Measurements from ENCODE around the gene NTRK2.

Gene NTRK2

GRCh38 chr9:84742261-84742660 lies 72.7 kb downstream of the NTRK2 start:
- Histone ChIP-seq H3K36me3 (ENCODE audit: insufficient read depth, low read length) (no peaks in the 10 kb centered on the region), H3K4me2 (ENCODE audit: low read length) (no peak overlapping the region), H3K9me3 (replicated peaks; ENCODE audit: low read length) (no peaks in the 10 kb centered on the region), H3K9ac (ENCODE audit: low read depth, low read length) (no peak overlapping the region), H3K4me1 (ENCODE audit: control insufficient read depth, insufficient read depth, low read length) (no peaks in the 10 kb centered on the region), H3K4me3 (ENCODE audit: low read length) (no peak overlapping the region), H3K27me3 (ENCODE audit: control insufficient read depth, insufficient read depth, low read length) (no peaks in the 10 kb centered on the region)

- no peaks in the 10 kb centered on the region for H3K4me1 ChIP-seq (ENCODE audit: control insufficient read depth, insufficient read depth, low read length)
- no peak overlapping the region for H3K4me3 ChIP-seq (ENCODE audit: low read length)
- no peaks in the 10 kb centered on the region for H3K27me3 ChIP-seq (ENCODE audit: control insufficient read depth, insufficient read depth, low read length)
- H3K9ac ChIP-seq (ENCODE audit: low read depth, low read length), result no peak overlapping the region
- H3K4me2 ChIP-seq (ENCODE audit: low read length), result no peak overlapping the region
- no peaks in the 10 kb centered on the region for H3K36me3 ChIP-seq (ENCODE audit: insufficient read depth, low read length)
- H3K9me3 ChIP-seq (replicated peaks; ENCODE audit: low read length), result no peaks in the 10 kb centered on the region
These were observed 74.7 kb downstream of the NTRK2 start for GRCh38 chr9:84744195-84744594.

- no peaks in the 10 kb centered on the region for H3K27me3 ChIP-seq (ENCODE audit: control insufficient read depth, insufficient read depth, low read length)
- H3K9me3 ChIP-seq (replicated peaks; ENCODE audit: low read length), result no peaks in the 10 kb centered on the region
- no peak overlapping the region for H3K4me2 ChIP-seq (ENCODE audit: low read length)
- H3K4me1 ChIP-seq (ENCODE audit: control insufficient read depth, insufficient read depth, low read length), result no peaks in the 10 kb centered on the region
- H3K4me3 ChIP-seq (ENCODE audit: low read length), result no peak overlapping the region
- H3K9ac ChIP-seq (ENCODE audit: low read depth, low read length), result no peak overlapping the region
- no peaks in the 10 kb centered on the region for H3K36me3 ChIP-seq (ENCODE audit: insufficient read depth, low read length)
These were observed 75.2 kb downstream of the NTRK2 start for GRCh38 chr9:84744726-84745125.

GRCh38 chr9:84748112-84748511 lies 78.6 kb downstream of the NTRK2 start:
- no peak overlapping the region for H3K4me3 ChIP-seq (ENCODE audit: low read length)
- no peaks in the 10 kb centered on the region for H3K4me1 ChIP-seq (ENCODE audit: control insufficient read depth, insufficient read depth, low read length)
- no peaks in the 10 kb centered on the region for H3K27me3 ChIP-seq (ENCODE audit: control insufficient read depth, insufficient read depth, low read length)
- H3K36me3 ChIP-seq (ENCODE audit: insufficient read depth, low read length), result no peaks in the 10 kb centered on the region
- H3K9me3 ChIP-seq (replicated peaks; ENCODE audit: low read length), result no peaks in the 10 kb centered on the region
- no peak overlapping the region for H3K4me2 ChIP-seq (ENCODE audit: low read length)
- H3K9ac ChIP-seq (ENCODE audit: low read depth, low read length), result no peak overlapping the region

GRCh38 chr9:84750152-84750865 lies 80.8 kb downstream of the NTRK2 start:
- Histone ChIP-seq H3K9ac (ENCODE audit: low read depth, low read length) (no peak overlapping the region), H3K9me3 (replicated peaks; ENCODE audit: low read length) (no peaks in the 10 kb centered on the region), H3K4me3 (ENCODE audit: low read length) (no peak overlapping the region), H3K36me3 (ENCODE audit: insufficient read depth, low read length) (no peaks in the 10 kb centered on the region), H3K27me3 (ENCODE audit: control insufficient read depth, insufficient read depth, low read length) (no peaks in the 10 kb centered on the region), H3K4me2 (ENCODE audit: low read length) (no peak overlapping the region), H3K4me1 (ENCODE audit: control insufficient read depth, insufficient read depth, low read length) (no peaks in the 10 kb centered on the region)

- Histone ChIP-seq H3K36me3 (ENCODE audit: insufficient read depth, low read length) (no peaks in the 10 kb centered on the region), H3K9ac (ENCODE audit: low read depth, low read length) (no peak overlapping the region), H3K4me1 (ENCODE audit: control insufficient read depth, insufficient read depth, low read length) (no peaks in the 10 kb centered on the region), H3K4me3 (ENCODE audit: low read length) (no peak overlapping the region), H3K27me3 (ENCODE audit: control insufficient read depth, insufficient read depth, low read length) (no peaks in the 10 kb centered on the region), H3K9me3 (replicated peaks; ENCODE audit: low read length) (no peaks in the 10 kb centered on the region), H3K4me2 (ENCODE audit: low read length) (no peak overlapping the region)
These were observed 82.4 kb downstream of the NTRK2 start for GRCh38 chr9:84751921-84752320.

GRCh38 chr9:84754461-84754860 lies 84.9 kb downstream of the NTRK2 start:
- H3K36me3 ChIP-seq (ENCODE audit: insufficient read depth, low read length), result no peaks in the 10 kb centered on the region
- no peaks in the 10 kb centered on the region for H3K9me3 ChIP-seq (replicated peaks; ENCODE audit: low read length)
- H3K27me3 ChIP-seq (ENCODE audit: control insufficient read depth, insufficient read depth, low read length), result no peaks in the 10 kb centered on the region

GRCh38 chr9:84754881-84755280 lies 85.4 kb downstream of the NTRK2 start:
- no peak overlapping the region for H3K9ac ChIP-seq (ENCODE audit: low read depth, low read length)
- H3K4me1 ChIP-seq (ENCODE audit: control insufficient read depth, insufficient read depth, low read length), result no peaks in the 10 kb centered on the region

More at GRCh38 chr9:84754461-84754860, 84.9 kb downstream of the NTRK2 start:
- Histone ChIP-seq H3K4me3 (ENCODE audit: low read length) (no peak overlapping the region), H3K9ac (ENCODE audit: low read depth, low read length) (no peak overlapping the region), H3K4me1 (ENCODE audit: control insufficient read depth, insufficient read depth, low read length) (no peaks in the 10 kb centered on the region), H3K4me2 (ENCODE audit: low read length) (no peak overlapping the region)

GRCh38 chr9:84755380-84755779 lies 85.9 kb downstream of the NTRK2 start:
- Histone ChIP-seq H3K36me3 (ENCODE audit: insufficient read depth, low read length) (no peaks in the 10 kb centered on the region), H3K9me3 (replicated peaks; ENCODE audit: low read length) (no peaks in the 10 kb centered on the region), H3K4me2 (ENCODE audit: low read length) (no peak overlapping the region), H3K27me3 (ENCODE audit: control insufficient read depth, insufficient read depth, low read length) (no peaks in the 10 kb centered on the region), H3K4me1 (ENCODE audit: control insufficient read depth, insufficient read depth, low read length) (no peaks in the 10 kb centered on the region), H3K4me3 (ENCODE audit: low read length) (no peak overlapping the region), H3K9ac (ENCODE audit: low read depth, low read length) (no peak overlapping the region)

More at GRCh38 chr9:84754881-84755280, 85.4 kb downstream of the NTRK2 start:
- Histone ChIP-seq H3K9me3 (replicated peaks; ENCODE audit: low read length) (no peaks in the 10 kb centered on the region), H3K27me3 (ENCODE audit: control insufficient read depth, insufficient read depth, low read length) (no peaks in the 10 kb centered on the region), H3K4me2 (ENCODE audit: low read length) (no peak overlapping the region), H3K36me3 (ENCODE audit: insufficient read depth, low read length) (no peaks in the 10 kb centered on the region), H3K4me3 (ENCODE audit: low read length) (no peak overlapping the region)

- Histone ChIP-seq H3K27me3 (ENCODE audit: control insufficient read depth, insufficient read depth, low read length) (no peaks in the 10 kb centered on the region), H3K36me3 (ENCODE audit: insufficient read depth, low read length) (no peaks in the 10 kb centered on the region), H3K4me2 (ENCODE audit: low read length) (no peak overlapping the region), H3K9ac (ENCODE audit: low read depth, low read length) (no peak overlapping the region), H3K4me3 (ENCODE audit: low read length) (no peak overlapping the region), H3K9me3 (replicated peaks; ENCODE audit: low read length) (no peaks in the 10 kb centered on the region), H3K4me1 (ENCODE audit: control insufficient read depth, insufficient read depth, low read length) (no peaks in the 10 kb centered on the region)
These were observed 86.6 kb downstream of the NTRK2 start for GRCh38 chr9:84756171-84756570.

GRCh38 chr9:84756731-84757130 lies 87.2 kb downstream of the NTRK2 start:
- Histone ChIP-seq H3K9me3 (replicated peaks; ENCODE audit: low read length) (no peaks in the 10 kb centered on the region), H3K36me3 (ENCODE audit: insufficient read depth, low read length) (no peaks in the 10 kb centered on the region), H3K27me3 (ENCODE audit: control insufficient read depth, insufficient read depth, low read length) (no peaks in the 10 kb centered on the region), H3K4me3 (ENCODE audit: low read length) (no peak overlapping the region), H3K4me2 (ENCODE audit: low read length) (no peak overlapping the region), H3K4me1 (ENCODE audit: control insufficient read depth, insufficient read depth, low read length) (no peaks in the 10 kb centered on the region), H3K9ac (ENCODE audit: low read depth, low read length) (no peak overlapping the region)

- no peak overlapping the region for H3K9ac ChIP-seq (ENCODE audit: low read depth, low read length)
These were observed 89.3 kb downstream of the NTRK2 start for GRCh38 chr9:84758817-84759216.

More at GRCh38 chr9:84758817-84759216, 89.3 kb downstream of the NTRK2 start:
- Histone ChIP-seq H3K4me3 (ENCODE audit: low read length) (no peak overlapping the region), H3K4me2 (ENCODE audit: low read length) (no peak overlapping the region), H3K9me3 (replicated peaks; ENCODE audit: low read length) (no peaks in the 10 kb centered on the region), H3K36me3 (ENCODE audit: insufficient read depth, low read length) (no peaks in the 10 kb centered on the region), H3K4me1 (ENCODE audit: control insufficient read depth, insufficient read depth, low read length) (no peaks in the 10 kb centered on the region), H3K27me3 (ENCODE audit: control insufficient read depth, insufficient read depth, low read length) (no peaks in the 10 kb centered on the region)

Measured in skeletal muscle satellite cell (primary cell).